PC-9 (cell line): Measurements from ENCODE around the gene GCK.

Source experiments
- CTCF ChIP-seq: fragments of 200-600 bp; sonication (generic); conservative IDR thresholded peaks from 2 replicates; pipeline ENCODE4 v1.6.1; 2017; ENCODE audit warnings: mixed run types, antibody characterized with exemption, mild to moderate bottlenecking, moderate library complexity
- EZH2 ChIP-seq: fragments of 200-600 bp; sonication (generic); IDR thresholded peaks from 2 replicates; pipeline ENCODE4 v1.8.0; 2017; ENCODE audit warnings: antibody characterized with exemption, low read depth

DNA sequence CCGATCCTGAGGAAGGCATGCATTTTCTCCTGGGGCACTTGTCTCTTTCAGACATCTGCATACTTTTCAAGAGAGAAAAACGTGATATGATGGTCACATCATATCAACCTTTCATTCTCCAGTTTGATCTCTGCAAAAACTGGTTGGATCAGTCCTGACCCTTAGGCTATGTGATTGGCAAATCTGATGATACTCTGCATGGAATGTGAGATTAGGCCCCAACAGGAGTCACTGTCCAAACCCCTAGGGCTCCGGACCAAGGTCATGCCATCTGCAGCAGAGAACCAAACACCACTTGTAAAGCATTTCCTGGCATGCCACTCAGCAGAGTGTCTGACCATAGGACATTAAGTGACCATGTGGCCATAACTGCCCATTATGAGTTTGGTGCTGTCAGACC lies 8.6 kb downstream of the GCK start:
- TF ChIP-seq CTCF (no peak), EZH2 (no peak)
